GM18499 (cell line): ENCODE data around the gene CREB3L4.

Experiments
- ATAC-seq: cut with Tn5 transposase; IDR thresholded peaks from one replicate; pipeline ENCODE4 v1.9.1; 2021; ENCODE audit warnings: moderate number of reproducible peaks; ENCODE audit not compliant: insufficient read depth, unreplicated experiment

Gene CREB3L4

GRCh38 chr1:153936011-153936802 lies 31.5 kb upstream of the CREB3L4 start:
- no peak for ATAC-seq

- no peak for ATAC-seq
Observed at GRCh38 chr1:153937331-153937730, 30.4 kb upstream of the CREB3L4 start.

DNA sequence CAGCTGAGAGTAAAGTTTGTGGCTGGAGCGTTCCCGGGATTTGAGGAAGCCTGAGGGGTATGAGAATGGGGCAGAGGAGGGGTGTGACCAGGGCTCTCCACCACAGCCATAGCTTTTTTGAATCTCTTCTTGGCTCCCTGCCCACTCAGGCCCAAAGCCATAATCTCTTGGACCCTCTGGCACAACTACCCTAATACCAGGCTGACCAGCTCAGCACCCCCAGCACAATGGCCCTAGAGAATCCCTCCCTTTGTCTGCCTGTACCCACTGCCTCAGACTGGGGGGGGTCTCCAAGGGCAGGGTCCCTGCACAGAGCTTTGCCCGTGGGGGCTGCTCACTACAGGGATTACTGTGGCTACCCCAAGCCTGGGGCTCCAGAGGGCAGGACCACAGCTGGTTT lies 28.7 kb upstream of the CREB3L4 start:
- ATAC-seq = no peak

DNA sequence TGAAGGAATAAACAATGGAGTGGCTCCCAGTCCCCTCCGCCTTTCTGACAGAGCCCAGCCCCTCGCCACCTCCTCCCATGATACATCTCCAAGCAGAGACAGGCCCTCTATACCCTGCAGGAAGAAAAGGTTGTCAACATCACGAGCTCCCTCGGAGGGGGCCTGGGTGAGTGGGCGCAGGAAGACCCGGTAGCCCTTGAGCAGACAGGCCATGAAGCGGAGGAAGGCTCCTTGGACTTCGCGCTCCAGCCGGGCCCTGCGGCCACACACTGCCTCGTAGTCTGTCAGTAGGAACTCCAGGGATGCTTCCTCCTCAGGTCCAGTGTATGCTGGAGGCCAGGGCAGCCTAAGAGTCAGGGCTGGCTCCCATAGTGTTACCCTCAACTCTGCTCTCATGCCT lies 28.2 kb upstream of the CREB3L4 start:
- no peak for ATAC-seq

GRCh38 chr1:153940756-153941155 lies 26.9 kb upstream of the CREB3L4 start:
- no peak for ATAC-seq

GRCh38 chr1:153941826-153942725 lies 25.6 kb upstream of the CREB3L4 start:
- ATAC-seq = no peak

DNA sequence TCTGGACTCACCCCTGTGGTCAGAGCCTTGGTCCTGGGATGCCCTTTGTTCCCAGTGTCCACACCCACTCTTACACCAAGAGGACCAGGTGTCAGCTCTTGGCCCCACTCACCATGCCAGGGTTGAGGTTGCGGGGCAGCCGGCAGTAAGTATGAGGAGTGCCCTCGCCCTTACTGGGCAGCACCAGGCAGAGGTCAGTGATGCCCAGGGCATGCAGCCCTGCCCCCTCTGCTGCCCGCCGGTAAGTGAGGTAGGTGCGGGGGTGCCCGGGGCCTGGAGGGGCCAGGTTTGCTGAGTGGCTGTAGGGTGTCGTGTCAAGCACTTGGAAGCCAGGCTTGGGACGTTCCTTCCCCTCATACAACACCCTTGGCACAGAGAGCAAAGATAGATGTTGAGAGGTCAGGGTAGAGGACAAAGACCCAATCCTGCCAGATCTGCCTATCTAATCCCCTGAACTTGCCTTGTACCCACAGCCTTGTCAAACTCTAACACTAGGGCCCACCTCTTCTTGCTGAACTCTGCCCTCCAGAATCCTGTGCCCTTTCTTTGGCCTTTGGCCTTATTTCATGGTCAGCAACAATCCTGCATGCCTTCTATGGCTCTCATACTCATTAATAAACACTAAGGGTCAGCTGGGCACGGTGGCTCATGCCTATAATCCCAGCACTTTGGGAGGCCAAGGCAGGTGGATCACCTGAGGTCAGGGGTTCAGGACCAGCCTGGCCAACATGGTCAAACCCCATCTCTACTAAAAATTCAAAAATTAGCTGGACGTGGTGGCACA lies 24.7 kb upstream of the CREB3L4 start:
- ATAC-seq = no peak

- ATAC-seq = no peak
Observed at GRCh38 chr1:153944005-153944826, 23.5 kb upstream of the CREB3L4 start.

DNA sequence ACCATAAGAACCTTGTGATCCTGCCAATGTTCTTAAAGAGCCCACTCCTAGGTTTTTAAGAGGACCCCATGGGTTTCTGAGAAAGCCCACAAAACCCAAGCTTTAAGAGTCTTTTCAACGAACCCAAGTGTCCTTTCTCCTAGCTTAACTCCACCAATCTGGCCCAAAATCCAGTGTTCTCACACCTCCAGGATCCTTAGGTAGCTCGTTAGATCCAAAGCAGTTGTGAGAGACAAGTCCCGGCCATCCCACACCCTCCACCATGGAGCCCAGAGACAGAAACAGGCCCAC lies 22.9 kb upstream of the CREB3L4 start:
- ATAC-seq = no peak

DNA sequence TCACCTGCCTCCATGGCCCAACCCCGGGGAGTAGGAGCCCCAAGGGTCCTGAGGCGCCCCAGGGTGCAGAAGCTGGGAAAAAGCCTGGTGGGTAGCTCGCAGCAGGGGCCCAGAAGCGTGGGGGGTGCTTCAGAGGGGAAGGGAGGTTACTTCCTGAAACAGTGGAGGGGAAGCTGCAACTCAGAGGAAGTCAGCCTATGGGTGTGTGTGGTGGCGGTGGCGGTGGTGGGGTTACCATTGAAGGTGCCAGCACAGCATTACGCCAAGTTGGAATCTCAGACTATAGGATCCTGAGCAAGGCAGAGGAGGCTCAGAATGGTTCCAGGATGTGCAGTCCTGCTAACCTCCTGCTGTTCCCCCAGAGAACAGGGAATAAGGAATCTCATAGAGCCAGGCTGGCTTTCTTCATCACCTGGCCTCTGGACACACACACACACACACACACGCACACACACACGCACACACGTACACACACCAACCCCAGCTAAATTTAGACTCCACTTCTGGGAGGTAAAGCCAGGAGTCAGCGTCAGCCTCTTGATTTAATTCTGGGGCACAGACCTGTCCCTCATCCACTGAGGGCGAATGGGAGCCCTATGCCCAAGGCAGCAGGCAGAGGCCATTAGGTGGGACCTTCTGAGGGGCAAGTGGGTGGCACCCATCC lies 22.4 kb upstream of the CREB3L4 start:
- no peak for ATAC-seq

DNA sequence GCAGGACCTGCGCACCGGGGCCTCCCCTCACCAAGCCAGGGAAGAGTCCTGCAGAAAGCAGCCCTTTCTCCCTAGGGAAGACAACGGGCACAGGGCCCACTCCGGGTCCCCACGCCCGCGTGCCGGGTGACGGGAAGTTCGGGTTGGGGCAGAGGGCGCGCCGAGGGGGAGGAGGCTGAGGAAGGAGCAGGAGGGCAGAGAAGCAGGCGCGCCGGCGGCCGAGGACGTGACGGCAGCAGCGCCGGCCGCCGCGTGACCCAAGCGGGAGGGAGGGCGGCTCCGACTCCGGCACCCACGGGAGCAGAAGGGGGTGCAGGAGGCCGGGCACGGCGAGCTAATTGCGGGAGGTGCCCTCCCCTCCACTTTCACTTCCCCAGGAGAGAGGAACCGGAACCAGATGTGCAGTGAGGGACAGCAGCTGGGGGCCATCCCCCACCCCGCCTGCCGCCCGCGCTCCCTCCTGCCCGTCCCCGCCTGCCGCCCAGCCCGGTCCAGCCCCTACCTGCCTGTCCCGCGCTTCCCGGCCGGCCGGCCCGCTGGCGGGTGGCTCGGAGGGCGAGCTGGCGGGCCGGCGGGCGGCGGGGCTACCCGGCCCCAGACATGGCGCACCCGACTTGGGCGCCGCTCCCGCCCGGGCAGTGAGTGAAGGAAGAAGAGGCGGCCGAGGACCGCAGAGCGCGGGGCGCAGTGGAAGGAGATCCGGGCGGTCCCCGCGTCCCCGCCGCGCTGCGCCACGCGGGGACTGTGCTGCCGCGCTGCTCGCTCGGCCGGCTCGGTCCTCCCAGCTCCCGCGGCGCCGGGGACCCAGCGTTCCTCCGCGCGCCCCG lies 21.7 kb upstream of the CREB3L4 start:
- peak; percentile 48 for ATAC-seq

- ATAC-seq = peak; percentile 29
Observed at GRCh38 chr1:153946622-153947241, 21.0 kb upstream of the CREB3L4 start, which contains the start of gene DENND4B. Gene DENND4B, minus strand, starts transcription at chr1:153946718. Its CDS starts 2,344 bp downstream, at chr1:153944374.

DNA sequence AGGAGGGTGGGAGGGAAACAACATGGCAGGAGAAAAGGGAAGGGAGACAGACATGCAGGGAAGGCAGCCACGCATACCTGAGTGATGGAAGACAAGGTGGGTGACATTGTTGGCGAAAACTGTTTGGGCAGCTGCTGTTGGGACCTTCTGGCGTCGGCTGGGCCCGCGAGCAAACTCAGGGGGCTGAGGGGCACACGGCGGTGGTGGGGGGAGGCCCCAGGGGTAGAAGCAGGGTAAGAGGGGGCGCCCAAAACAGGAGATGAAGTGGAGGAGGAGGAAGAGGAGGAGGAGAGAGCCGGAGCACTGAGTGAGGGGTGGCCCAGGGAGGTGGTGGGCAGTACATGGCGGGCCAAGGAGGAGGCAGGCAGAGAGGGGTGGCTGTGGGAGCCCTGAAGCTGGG lies 16.5 kb upstream of the CREB3L4 start:
- ATAC-seq = no peak

DNA sequence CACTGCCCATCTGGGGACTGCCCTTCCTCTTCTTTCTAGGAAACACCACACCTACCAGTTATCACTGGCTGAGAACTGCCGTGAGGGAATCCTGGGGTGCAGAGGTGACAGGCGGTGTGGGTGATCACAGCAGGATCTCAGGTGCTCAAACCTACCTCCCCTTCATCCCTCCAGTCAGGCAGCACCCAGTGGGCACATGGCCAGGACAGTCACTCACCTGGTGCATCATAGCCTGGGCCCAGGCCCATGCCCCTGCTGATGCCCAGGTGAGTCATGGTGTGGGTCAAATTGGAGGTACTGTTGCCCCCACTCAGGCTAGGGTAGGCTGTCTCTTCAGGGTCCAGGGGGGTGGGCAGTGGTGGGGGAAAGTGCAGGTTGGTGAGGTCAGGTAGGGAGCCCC lies 15.9 kb upstream of the CREB3L4 start:
- no peak for ATAC-seq

DNA sequence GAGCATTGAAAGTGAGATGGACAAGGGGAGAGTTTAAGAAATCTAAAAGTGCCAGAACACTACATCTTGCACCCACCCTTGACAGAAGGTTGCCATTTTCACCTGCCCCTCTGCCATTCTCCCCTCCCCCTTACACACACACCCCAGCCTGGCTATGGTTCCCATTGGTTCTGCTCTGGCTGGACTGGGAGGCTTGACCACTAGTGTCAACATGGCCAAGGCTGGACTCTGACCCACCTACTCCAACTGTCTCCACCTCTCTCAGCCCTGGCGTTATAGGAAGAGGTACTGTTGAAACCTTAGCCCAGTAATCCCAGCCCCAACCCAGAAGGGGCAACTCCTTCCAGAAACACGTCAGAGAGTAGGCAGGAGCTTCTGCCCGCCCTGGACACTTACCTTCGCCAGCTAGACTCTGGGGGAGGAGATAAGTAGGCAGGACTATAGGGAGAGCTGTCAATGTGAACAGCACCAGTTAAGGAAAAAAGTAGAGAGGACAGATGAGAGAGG lies 13.8 kb upstream of the CREB3L4 start:
- no peak for ATAC-seq

GRCh38 chr1:153954826-153955225 lies 12.9 kb upstream of the CREB3L4 start:
- no peak for ATAC-seq

GRCh38 chr1:153956997-153957715 lies 10.5 kb upstream of the CREB3L4 start:
- ATAC-seq = no peak
